NCI-H2081 (cell line): ENCODE data around the gene ETV1.

ENCODE experiments used
- DNase-seq, 2 experiments: peaks; one replicate each; lab custom pipeline; 2025; lab: John Stamatoyannopoulos, UW

ETV1 gene

DNA sequence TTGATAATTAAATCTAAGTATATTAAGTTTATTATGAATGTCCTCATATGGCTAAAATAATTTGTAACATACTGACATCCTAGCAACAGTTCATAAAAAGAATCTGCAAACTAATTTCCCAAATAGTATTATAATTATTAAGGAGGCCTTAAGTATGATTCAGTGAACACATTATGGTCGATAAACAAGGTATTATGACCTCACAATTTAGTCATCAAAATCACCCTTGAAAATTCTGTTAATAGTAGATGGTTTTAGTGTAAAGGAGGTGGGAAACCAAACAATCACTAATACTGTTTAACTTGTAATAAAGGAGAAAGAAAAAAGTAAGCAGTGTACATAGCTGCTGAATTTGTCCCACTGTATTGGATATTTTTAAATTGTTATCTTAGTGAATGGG, 2.1 kb downstream of the ETV1 start:
- DNase-seq, result peak in 1 of 2 experiments; percentile 37

DNA sequence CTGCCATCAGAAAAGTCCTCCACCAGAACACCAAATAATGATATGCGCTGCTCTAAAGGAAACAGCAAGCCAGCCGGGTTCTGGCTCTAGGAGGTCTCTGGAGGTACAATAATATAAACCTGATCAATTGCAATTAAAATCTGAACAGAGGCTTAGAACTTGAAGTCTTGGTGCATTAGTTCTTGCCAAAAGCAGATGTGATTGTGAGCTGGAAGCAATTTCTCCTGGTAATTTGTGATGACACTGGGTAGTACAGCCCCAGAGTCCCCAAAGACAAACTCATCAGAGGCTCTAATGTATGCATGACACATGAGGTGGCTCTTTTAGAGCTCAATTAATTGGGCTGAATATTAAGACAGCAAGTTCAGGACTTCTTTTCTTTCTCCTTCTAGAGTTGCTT, 3.3 kb downstream of the ETV1 start:
- DNase-seq, result peak in 1 of 2 experiments; percentile 70

DNA sequence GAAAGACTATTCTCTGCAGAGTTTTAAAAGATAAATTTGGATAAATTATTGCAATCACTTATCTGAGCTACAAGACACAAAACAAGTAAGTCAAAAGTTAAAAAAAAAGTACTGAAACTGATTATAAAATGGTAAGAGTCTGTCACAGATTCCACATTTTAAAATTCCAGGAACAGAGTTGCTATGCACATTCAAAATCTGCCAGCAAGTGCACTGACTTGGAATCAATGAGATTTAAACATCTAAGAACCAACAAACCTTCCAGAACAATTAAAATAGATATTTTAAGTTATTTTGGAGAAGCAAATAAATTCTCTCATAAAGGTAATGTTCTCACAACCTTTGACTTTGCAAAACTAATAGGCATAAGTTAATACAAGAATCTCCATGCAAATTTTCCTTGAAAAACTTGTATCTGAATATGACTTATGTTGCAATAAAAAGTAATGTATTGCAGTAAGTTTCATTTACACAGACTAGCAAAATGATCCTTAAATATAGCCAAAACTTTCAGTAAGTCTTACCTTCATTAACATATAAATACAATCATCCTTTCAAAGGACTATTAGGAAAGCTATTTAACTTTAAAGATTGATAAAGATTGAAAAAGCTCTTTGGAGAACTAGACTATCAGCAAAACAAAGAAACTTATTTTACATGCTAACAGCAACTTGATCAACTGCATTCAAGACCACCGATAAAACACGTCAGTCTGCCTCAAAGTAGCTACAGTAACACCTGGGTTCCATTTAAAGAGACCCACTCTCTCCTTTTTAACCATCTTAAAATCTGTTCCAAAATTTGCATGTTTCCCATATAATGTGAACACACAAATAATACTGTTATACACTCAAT, 4.4 kb downstream of the ETV1 start:
- DNase-seq, result peak in 1 of 2 experiments; percentile 46

GRCh38 chr7:13984061-13984460, 5.4 kb downstream of the ETV1 start:
- DNase-seq, result peak in 1 of 2 experiments; percentile 29

DNA sequence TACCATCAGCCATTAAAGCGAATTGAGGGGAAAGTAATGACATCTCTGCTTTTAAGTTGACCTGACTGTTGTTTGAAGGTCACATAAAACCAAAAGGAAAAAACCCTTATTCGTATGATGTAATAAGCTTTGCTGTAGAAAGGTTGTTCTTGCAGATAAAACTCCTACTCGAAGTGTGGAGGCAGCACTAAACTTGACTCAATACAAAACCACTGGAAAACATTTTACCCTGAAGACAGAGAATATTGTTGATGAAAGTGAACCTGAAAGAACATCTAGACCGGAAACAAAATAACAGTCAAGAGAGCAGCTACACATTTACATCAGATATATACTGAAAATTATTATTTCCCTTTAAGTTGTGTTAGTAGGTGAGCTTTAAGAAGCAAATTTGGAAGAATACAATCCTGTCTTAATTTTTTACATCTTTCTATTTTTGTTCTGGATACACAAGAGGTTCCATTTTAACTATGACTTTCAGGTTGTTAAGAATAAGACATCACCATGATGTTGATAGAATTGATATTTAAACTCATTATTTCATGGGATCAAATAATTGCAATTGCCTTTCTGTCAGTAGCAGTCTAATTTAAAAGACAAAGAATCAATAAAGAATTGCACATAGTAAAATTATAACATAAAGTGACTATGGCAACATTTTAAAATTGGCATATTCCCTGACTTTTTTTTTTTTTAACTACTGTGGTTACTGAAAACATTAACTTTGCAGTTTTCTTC, 6.4 kb downstream of the ETV1 start:
- DNase-seq, result peak in 1 of 2 experiments; percentile 51

GRCh38 chr7:13981070-13981469, 8.4 kb downstream of the ETV1 start:
- peak; percentile 39 to 83 for DNase-seq

DNA sequence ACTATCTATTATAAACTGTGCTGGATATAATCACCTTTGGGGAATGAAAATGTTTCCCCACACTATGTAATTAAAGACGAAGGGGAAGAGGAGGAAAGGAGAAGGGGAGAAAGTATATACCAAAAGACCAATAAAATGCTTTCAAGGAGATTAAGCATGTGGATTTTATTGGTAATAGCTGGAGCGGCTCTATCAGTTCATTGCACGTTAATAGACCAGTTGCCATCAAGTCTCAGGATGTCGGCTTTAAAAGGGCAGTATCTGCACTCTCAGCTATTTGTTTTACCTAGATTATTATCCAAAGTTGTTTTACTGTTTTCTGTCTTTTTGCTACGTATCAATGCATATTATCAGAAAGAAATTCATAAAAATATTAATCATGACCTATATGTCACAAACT, 9.0 kb downstream of the ETV1 start:
- DNase-seq, result peak in 1 of 2 experiments; percentile 60

DNA sequence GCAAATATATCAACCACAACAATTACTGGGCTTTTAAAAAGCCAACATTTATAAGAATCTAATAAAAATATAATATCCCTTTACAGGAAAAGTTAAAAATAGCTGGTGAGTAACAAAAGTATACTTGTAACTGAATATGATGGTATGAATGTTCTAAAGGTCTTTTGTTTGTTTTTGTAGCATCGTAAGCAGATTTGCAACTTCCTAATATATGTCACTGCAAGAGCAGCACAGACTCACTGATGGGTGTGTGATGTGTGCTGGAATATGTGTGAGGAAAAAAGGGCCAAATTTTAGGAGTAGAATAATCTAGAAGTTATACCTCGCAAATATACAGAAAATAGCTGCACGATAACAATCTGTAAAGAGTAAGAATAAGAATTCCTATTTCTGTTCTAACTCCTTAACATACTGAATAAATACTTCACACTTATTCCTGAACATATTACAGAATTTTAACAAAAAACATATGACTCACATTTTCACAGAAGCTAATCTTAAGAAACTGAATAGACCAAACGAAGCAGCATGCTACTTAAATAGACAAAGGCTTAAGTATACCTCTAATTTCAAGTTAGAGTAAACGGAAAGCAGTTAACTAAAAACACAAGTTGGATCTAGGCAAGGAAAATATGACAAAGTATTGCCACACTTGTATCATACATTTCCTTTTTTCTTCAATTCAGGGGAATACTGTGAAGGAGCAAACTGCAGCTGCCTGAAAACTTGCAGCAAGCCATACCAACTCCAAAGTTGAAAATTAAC, 9.6 kb downstream of the ETV1 start:
- DNase-seq, result peak in 1 of 2 experiments; percentile 54

GRCh38 chr7:13976594-13976993, 12.9 kb downstream of the ETV1 start:
- DNase-seq, result peak in 1 of 2 experiments; percentile 37

- DNase-seq, result no peak
Observed at GRCh38 chr7:13965077-13965476, 24.4 kb downstream of the ETV1 start.

- DNase-seq, result no peak
Observed at GRCh38 chr7:13963925-13964324, 25.5 kb downstream of the ETV1 start.

DNA sequence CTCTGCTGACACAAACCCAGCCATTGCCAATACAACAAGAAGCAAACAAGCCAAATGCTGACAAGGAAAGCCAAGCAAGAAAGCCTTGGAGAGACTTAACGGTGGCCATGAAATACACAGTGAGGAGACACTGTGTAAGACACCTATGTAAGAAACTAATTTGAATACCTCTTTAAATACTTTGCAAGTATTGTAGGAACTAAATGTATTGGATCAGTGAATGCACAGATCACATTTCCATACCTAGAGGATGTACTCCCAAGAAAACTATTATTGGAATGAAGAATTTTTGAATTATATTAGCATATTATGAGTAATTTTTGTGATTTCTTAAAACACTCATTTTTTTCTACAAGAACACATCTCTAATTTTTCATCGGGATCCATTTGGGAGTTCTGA, 34.0 kb downstream of the ETV1 start:
- no peak for DNase-seq

DNA sequence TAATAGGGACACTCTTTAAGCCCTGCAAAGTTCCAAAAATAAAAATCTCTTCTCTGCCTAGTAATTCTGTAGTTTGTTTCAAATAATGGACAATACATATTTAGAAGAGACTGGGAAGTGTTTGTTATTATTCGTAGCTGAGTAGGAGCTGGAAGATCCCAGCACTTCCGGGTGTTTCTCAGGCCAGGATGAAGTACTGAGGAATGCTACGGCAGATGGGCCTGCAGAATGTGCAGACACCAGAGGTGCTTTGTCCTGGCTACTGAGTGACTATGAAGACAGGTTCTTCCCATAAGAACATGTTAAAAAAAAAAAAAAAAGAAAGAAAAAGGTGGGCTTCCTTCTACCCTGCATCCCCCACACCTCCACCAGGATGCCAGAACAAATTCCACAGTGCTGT, 36.1 kb downstream of the ETV1 start:
- no peak for DNase-seq

- DNase-seq, result no peak
Observed at GRCh38 chr7:13952921-13953320, 36.5 kb downstream of the ETV1 start.

DNA sequence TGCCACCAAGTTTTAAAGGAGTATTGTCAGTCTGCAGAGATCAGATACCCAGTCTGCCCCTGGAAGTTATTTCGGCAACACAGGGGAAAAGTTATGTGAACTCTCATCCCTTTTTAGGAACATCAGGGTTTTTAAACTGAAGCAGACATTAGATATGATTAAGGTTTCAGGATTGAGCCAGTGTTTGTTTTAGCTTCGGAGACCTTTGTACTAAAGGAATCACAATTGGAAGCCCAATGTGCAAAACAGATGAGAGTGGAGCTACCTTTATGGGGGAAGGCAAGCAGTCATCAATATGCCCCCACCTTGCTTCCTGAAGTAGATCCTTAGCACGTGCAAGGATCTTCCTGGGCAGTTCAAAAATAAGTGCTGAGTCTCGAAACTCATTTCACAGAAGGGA, 39.5 kb downstream of the ETV1 start:
- DNase-seq, result peak in 1 of 2 experiments; percentile 31

DNA sequence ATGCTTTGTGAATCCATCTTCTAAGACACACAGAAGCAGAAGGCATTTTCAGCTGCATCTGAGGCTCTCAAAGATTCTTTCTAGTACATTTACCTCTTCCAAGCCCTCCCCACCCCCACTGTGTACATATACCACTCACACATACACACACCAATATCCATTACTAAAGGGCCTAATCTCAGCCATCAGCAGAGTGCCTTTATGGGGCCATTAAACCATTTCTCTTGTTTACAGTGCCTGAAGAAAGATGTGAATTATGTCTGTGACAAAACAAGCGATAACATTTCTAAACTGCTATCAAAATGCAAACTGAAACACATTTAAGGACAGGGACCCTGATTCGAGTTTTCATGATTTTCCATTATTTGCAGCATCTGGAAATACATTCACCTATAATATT, 40.0 kb downstream of the ETV1 start:
- DNase-seq, result peak; percentile 78 to 95

GRCh38 chr7:13948019-13948801, 41.3 kb downstream of the ETV1 start:
- peak; percentile 49 to 85 for DNase-seq

GRCh38 chr7:13947535-13947934, 41.9 kb downstream of the ETV1 start:
- no peak for DNase-seq

- no peak for DNase-seq
Observed at GRCh38 chr7:13946181-13946580, 43.3 kb downstream of the ETV1 start.

- peak; percentile 55 to 89 for DNase-seq
Observed at GRCh38 chr7:13945670-13946069, 43.8 kb downstream of the ETV1 start.

- DNase-seq, result no peak
Observed at GRCh38 chr7:13933536-13933935, 55.9 kb downstream of the ETV1 start.

GRCh38 chr7:13933091-13933490, 56.4 kb downstream of the ETV1 start:
- no peak for DNase-seq
